Stimulated activated CD4-positive, alpha-beta T cell treated with anti-CD3 and anti-CD28 coated beads, Interleukin-1b, Interleukin-23, amount 100 ng/mL, for 4 hours (primary cell): ENCODE results near the gene FGR.

ENCODE experiments used
- DNase-seq, 2 donors: peaks; one replicate each; pipeline ENCODE4 v3.0.0-alpha.2; 2020; ENCODE audit warnings: low read depth in 2 of 2

FGR gene

DNA sequence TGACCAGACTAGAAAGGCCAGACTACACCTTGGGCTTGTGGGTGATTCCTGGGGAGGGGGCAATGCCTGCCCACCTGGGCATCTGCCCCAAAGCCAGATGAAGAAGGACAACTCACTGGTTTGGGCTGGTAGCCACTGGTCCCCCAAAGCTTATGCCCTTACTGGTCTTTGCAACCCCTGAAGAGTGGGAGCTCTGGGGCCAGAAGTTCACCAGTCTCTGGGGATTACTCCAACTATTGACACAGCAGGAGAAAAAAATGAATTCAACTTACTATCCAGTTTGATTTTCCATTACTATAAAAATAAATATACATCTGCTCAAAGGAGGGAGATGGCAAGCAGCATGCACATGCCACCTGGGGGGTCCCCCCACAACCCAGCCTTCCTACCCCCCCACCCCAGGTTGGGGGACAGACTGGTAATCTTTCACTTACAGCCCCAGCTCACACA, 33.6 kb downstream of the FGR start:
- DNase-seq = no peak

DNA sequence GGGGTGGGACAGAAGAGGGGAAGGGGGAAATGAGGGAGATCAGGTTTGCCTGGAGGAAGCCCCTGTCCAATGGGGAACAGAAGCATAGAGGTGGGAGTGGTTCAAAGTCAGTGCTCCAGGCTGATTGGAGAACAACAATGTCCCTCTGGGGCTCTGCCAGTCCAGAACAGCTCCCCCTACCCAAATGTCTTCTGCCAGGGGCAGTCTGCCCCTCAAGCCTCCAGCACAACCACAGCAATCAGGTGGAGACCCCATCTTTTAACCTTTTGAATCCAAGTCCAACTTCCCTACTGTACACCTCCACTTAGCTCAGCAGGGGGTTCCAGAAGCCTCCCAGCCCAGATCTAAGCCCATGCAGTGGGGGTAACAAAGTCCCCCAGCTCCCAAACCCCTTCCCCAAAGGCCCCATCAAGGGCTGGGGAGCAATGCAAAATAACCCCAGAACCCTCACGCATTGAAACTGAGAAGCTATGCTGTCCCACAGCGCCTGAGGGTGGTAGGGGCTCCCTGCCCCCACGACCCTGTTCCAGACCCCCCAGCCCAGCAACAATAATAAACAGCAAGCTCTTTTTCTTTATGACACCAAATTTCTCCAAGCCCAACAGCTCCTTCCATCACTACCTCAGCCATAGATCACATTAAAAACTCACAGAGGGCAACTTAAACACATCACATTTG, 34.3 kb downstream of the FGR start:
- no peak for DNase-seq

DNA sequence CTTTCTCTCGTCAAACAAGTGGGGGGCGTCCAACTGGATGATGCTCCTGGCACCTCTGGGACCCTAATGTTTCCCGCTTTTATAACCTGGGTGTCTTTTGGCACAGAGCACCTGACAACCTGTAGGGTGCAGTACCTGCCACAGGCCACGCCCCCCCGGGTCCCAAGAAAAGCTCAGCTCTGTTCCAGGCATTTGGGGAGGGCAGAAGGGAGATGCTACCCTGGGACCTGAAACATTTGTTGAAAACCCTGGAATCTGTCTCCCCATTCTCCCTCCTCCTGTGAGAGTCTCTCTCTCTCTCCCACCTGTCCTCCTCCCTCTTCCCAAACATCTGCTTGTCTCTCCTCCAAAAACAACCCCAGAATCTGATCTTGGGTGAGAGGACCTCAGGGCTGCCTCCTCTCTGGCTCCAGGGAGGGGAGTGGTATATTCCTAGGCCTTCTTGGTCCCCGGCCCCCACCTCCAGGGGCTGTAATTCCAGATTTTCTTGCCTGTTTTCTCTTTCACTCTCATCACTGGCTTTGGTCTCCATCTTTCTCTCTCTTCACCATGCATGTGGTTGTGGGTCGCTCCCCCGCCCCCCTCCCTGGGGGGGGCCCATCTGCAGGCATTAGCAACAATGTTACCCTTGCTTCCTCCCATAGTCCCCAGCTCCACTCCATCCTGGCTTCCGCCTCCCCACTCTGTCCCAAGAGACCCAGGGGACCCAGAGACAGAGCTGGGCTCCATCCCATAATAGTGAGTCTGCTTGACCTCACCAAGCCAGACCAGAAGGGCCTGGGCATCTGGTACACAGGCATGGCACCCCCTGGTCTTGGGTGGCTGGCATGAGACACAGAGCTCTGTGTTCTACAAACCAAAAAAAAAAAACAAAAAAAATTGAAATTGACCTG, 35.1 kb downstream of the FGR start:
- DNase-seq = no peak

DNA sequence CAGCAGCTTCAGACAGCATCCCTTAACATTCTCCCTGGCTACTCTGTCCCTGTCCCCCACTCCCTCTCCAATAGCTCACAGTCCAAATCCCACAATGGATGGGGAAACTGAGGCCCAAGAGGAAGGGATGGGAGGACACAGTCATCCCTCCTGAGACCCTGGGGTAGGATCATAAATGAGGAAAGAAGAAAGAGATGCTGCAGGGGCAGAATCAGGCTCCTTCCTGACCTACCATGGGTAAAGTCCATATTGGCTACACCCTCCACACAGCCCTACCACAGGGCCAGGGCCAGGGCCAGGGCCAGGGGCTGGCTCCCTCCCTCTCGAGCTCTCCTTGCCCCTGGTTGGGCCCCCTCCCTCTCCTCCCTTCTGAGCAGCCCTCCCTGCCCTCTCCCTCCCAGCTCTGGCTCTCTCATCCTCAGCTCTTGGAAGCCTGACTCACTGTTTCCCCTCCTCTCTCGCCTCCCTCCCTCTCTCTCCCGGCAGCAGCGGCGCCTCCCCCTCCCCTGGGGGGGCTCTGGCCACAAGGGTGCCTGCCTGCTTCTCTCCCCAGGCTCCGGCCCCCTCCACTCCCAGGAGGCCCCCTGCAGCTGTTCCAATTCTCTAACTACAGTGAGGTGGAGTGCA, 36.0 kb downstream of the FGR start:
- DNase-seq = peak; percentile 31 to 42

DNA sequence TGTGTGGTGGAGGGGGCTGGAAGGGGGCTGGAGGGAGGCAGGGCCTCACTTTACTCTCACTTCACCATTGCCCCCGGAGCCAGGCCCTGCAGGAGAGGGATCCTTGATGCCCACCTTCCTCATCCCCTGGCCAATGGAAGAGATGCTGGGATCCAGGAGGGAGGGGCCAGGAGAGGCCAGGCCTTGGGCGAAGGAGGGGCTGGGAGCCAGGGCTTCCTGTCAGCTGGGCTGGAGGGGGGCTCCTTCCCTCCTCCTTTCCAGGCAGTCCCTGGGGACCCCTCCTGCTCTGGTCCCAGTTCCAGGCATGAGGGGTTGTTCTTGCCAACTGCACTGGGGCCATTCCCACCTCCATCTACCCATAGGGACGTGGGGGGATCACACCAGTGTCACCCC, 36.7 kb downstream of the FGR start:
- no peak for DNase-seq

DNA sequence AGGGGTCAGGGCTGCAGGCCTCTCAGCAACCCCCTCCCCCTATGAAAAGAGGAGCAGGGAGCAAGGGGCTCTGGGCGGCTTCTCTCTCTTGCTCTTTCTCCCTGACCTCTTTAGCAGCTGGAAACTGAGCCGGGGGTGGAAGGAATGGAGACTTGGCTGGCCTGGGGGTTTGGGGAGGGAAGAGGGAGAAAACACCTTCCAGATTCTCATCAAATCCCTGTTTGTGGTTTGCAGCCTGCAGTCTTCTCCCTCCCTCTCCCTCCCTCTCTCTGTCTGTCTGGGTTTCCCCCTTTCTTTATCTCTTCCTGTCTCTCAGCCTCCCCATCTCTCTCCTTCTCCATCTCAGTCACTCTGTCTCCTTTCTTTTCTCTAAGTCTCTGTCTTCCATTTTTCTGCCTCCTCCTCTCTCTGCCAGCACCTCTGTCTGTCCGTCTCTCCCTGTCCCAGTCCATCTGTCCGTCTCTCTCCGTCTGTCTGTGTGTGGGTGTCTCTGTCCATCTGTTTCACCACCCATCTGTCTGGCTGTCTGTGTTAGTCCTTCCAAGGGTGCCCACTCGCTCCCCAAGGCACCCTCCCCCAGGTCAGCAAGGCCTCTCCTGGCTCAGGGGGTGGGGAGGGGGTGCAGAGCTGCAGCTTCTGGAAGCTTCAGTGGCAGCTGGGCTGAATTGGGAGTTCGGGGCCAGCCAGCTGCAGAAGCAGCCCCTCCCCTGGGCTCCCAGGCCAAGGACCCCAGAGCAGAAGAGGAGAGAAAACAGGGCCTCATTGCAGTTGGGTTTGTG, 37.3 kb downstream of the FGR start:
- no peak for DNase-seq

DNA sequence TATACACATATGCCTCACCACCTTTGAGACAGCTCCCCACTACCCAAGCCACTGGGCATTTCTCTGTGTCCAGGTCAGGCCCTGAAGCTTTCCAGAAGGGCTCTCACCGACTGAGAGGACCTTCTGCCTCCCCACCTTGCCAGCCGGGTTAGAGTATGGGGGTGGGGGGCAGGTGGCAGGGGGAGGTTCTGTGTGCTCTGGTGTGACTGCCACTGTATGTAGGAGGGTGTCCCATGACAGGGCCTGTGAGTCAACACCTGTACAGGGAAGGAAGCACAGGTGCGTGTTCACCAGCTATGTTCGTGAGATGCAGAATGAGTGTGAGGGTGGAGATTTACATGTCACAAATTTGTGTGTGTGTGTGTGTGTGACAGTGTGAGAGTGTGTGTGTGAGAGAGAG, 38.0 kb downstream of the FGR start:
- no peak for DNase-seq

DNA sequence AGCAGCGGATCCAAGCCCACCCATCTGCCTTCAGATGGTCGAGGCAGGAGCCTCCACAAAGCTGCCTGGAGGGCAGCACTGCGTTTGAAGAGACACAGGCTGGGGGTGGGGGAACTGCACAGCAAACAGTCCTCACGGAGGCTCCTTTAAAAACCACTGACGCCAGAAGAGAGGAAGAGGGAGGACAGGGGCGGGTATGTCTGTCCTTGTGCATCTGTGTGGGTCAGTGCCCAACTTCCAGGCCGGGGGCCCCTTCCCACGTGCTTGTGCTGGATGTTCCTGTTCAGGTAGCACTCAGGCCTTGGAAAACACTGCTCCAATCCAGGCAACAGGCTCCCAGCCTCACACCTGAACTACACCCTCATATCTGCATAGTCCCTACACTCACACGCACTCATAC, 38.7 kb downstream of the FGR start:
- no peak for DNase-seq

DNA sequence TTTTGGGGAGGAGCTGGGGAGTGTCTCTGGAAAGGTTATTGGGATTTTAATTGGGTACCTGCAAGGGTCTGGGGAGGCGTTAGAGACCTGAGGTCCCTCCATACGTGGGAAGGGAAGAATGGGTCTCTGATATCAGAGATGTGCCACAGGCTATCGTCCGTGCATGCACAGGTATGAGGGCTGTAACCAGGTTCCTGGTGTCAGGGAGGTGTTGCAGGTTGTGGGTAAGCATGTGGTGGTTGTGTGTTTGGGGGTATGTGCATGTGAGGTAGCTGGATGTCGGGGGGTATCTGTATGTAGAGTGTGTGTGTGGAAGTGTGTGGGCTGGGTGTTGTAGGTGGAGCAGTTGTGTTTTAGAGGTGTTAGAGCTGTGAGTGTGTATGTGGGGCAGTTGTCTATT, 39.4 kb downstream of the FGR start:
- DNase-seq = no peak

DNA sequence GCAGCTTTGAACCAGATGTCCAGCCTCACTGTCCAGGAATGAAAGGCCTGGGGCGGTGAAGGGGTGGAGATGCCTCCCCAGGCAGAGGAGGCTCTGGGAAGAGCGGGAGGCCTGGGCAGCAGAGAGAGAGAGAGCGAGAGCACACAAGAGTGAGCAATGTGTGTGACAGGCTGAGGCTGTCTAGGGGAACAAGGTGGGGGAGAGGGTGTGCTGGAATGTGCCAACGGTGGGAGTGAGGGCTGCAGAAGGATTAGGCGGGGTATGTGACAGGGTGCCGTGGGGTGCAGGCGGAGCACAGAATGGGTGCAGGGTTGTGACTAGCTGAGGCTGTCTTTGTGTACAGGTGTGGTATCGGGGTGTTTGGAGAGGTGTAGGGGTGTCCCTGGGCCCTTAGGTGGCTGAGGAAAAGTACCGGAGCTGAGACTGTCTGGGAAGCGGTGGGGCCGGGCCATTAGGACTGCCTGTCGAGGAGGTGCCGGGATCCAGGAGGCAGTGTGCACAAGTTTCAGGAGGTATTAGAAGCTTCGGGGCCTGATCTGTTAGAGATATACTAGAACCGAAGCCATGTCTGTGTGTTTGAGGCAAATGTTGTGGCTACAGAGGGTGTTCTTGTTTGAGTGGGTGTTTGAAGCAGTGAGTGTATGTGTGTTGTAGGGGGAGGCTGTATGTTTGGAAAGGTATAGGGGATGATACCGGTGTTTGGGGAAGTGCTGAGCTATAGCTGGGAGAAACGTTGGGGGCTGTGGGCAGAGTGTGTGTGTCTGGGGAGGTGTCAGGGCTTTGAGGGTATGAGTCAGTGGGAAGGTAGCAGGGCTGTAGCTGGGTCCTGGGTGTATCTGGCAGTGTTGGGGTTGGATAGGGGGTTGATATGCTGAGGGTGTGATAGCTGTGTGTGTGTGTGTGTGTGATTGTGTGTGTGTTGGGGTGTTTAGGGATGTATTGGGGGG, 40.1 kb downstream of the FGR start:
- no peak for DNase-seq

DNA sequence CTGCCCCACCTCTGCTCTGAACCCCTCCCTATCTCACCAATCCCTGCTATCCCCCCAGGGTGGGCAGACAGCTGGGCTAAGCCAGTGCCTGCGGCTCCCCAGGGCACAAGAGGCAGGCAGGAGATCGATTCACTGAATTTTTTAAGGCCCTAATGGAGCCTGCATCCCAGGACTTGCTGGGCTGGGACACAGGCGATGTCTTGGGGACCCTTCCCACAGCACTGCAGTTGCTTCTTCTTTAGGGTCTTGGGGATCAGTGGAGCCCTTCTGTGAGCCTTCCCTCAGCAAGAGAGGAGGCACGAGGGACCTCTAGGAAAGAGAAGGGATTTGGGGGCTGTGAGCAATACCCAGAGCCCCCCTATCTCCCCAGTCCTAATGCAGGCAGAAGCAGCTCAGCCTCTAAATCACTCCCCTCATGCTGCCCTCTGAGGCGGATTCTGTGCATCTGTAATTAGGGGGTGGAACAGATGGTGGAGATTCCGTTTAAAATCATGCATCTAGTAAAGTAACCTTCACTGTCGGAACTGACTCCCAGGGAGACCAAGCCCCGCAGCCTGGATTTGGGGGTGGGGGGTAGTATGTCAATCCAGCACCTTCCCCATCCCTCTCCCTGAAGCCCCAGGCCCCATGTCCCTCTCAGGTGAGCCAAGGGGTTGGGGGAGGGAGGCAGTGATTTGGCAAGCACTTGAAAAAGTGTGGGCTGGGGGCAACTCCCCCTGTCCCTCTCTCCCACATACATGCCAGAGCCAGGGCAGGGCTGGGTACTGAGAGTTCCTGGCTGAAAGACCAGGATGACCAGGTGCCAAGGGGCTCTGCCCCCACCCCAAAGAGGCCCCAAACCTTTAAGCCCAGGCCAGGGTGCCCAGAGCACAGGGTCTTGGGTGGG, 41.1 kb downstream of the FGR start:
- no peak for DNase-seq

DNA sequence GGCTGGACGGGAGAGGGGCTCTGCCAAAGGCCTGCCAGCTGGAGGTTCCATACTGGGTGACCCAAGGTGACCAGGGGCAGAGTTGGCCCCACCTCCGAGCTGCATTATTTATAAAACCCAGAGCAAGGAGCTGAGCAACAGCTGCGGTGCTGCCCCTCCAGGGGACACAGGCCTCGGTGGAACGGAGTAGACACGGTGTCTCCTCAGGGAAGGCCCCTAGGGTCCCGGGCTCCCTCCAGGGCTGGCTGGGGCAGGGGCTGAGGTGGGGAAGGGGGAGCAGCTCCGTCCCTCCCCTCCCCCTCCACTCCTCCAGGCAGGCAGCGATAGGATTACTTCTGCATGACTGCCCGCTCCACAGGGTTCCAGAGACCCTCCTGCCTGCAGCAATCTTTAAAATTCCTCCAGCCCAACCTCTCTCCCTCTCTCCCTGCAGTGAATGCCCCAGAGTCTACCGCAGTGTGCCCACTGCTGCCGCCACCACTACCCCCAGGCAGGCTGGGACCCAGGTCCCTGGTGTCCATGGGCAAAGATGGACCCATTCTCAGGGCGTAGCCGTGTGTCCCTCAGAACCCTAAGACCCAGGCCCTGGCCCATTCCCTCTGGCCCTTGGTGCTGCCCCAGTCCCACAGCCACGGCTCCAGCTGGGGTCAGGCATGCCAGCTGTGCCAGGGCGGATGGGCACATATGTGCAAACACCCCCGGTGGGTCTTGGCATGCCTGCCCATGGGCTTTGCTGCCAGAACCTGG, 41.9 kb downstream of the FGR start:
- no peak for DNase-seq

DNA sequence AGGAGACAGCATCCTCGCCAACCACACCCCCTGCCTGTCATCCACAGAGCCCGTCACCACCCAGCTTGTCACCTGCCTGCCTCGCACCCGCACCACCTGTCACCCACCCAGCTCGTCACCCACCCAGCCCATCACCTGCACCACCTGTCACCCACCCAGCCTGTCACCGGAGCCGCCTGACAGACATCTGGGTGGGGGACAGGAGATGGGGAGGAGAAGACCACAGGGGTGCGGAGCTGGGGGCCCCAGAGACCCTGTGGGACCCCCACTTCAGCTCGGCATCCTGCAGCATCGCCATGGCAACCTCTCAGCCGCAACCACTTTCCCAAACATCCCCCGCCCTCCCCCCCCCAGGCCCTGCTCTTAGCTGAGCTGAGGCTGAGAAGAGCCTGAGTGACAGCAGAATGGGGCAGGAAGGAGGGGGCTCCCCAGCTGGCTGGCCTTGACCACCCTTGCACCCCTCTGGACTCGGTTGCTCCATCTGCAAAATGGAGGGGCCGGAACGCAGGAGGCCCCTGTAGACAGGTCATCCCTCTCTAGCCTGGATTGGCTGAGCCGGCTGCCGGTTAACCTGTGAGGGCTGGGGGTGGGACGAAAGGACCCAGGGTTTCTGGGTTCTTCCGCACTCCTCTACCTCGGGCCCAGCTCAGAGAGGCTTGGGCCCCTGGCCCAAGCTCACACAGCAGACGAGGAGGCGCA, 42.6 kb downstream of the FGR start:
- no peak for DNase-seq

DNA sequence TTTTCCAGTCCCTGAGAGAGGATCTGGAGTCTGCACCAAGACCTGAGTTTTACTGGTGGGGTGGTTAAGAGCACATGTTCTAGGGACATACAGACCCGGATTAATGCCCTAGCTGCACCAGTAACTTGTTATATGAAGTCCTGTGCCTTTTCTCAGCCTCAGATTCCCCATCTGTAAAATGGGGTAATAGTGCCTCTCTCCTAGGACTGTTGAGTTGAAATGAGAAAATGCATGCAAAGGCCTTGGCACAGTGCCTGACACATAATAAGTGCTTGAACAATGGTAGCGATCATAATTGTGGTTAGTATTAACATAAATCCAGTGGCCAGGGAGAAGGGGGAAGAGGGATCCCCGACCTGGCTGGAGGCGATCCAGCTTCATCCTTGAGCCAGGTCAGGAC, 43.4 kb downstream of the FGR start:
- no peak for DNase-seq

DNA sequence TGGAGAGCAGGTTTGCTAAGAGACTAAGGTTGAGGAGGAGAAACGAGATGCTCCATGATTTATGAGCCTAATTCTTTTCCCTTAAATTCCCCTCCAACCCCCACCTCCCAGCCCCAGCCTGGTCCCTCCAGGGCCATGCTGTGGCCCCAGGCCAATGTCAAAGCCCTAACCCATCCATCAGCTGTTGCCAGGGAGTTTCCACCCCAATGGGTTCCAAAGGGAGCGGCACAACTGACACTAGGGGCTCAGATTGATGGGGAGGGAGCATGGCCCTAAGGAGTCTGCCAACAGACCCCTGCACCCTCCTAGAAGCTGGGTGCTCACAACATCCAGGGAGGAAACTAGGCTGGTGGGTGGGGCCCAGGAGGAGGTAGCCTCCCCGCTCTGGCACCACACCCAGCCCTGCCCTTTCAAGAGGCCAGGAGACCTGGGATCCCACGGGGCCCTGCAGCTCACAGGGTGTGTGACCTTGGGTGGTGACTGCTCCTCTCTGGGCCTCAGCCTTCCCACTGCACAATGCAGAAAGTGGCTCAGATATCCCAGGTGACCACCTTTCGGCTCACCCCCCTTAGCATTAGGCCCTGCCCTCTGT, 44.0 kb downstream of the FGR start:
- DNase-seq = no peak

DNA sequence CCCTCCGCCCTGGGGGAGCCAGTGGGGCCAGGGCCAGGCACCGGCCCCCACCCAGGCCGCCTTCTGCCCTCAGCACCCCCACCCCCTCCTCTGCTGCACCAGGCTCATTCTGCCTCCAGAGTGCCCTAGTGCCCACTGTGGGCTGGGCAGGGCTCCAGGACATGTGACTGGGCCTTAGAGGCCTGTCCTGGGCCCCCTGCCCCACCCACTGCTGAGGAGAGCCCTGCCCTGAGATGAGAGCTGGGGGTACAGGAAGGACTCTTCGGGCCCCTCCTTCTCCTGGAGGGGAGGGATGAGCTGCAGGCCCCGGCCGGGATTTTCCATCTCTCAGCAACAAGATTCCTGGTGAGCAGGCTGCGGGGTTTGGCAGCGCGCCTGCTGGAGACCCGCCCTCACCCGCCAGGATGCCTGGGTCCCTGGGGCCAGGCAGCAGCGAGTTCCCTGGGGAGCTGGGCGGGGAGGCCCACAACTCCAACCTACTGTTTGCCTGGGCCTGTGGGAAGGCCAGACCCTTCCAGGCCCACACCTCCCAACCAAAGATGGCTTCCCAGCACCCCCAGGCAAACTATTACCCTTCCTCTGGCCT, 45.1 kb downstream of the FGR start:
- DNase-seq = no peak

DNA sequence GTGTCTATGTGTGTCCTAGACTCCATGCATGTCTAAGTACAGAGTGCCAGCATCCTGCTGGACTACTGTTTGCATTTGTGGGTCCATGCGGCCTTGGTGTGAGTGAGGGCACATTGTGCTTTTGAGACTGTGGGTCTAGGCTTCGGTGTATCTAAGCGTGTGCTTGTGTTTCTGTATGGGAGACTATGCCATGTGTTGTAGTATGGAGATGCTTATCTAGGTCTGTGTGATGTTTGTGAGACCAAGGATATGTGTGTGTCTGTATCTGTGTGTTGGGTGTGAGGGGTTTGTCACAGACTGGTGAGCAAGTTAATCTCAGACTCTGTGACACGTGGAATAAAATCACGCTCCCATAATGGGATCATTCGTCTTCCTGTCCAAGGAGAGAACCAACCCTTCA, 45.5 kb downstream of the FGR start:
- DNase-seq = no peak
